Body of pancreas (tissue), 4 donors: ENCODE measurements around the gene COL15A1. TPM values are rescaled to one million over a fixed set of nuclear protein-coding genes. Genes with fewer than 3 reads are reported as not detected.
A peak's percentile ranks its signal among the peaks of the same experiment; 100 is the strongest.

Experiments used
- ATAC-seq: fragments of 150-250 bp; one replicate; pipeline ENCODE4 v1.9.1; 2016
- DNase-seq, 4 donors: peaks; one replicate each; pipeline ENCODE4 v3.0.0-alpha.2; 2019
- H3K27ac ChIP-seq, 4 donors: fragments of 200-600 bp; sonication (generic); 1 replicate in 3 of 4; 2 replicates in 1 of 4; pipeline versions ENCODE4 v1.5.1 to v1.6.1; 2016 to 2019; ENCODE audit warnings: mild to moderate bottlenecking in 1 of 4, mixed read lengths in 1 of 4, moderate library complexity in 1 of 4
- H3K27me3 ChIP-seq, 2 donors: fragments of 200-600 bp; sonication (generic); one replicate each; pipeline ENCODE4 v1.6.0; 2016; ENCODE audit warnings: mild to moderate bottlenecking in 1 of 2
- H3K36me3 ChIP-seq, 2 donors: fragments of 200-600 bp; sonication (generic); replicated peaks in 1 of 2; 2 replicates each; pipeline ENCODE4 v1.5.1; 2016; ENCODE audit warnings: low read depth in 2 of 2; ENCODE audit not compliant: insufficient read depth in 1 of 2
- H3K4me1 ChIP-seq: fragments of 200-600 bp; sonication (generic); one replicate; pipeline ENCODE4 v1.6.0; 2016
- H3K4me3 ChIP-seq, 2 donors: fragments of 200-600 bp; sonication (generic); 1 replicate in 1 of 2; 2 replicates in 1 of 2; pipeline ENCODE4 v1.5.1; 2016 to 2019
- H3K9me3 ChIP-seq, 3 donors: fragments of 200-600 bp; sonication (generic); 1 replicate in 2 of 3; 2 replicates in 1 of 3; pipeline ENCODE4 v1.5.1; 2016
- POLR2A ChIP-seq, 3 donors: fragments of 450-650 bp; IDR thresholded peaks; one replicate each; pipeline ENCODE4 v1.6.1; 2016; ENCODE audit warnings: antibody characterized with exemption in 3 of 3, mild to moderate bottlenecking in 2 of 3
- WGBS, 2 donors: methylation state at CpG; one replicate each; pipeline ENCODE4 v1.1.5; 2017; 5-methylcytosine and 5-hydroxymethylcytosine counted together
- intact Hi-C: fragments of 100-400 bp; cut with DNase I; formaldehyde crosslinking; loops from one replicate; pipeline ENCODE4 v1.15.1; 2023
- total RNA-seq, 2 donors: library from RNA; depleted of rRNA; stranded (reverse); fragments of >200 nt; gene quantifications; one replicate each; pipeline ENCODE4 v1.1.0, GENCODE V29; 2016
- TF ChIP-seq, protein P1 (sequence below), 7 experiments: fragments of 450-650 bp in 4 of 7; fragments of 200-600 bp in 3 of 7; sonication (generic) in 3 of 7; IDR thresholded peaks; one replicate each; pipeline ENCODE4 v1.5.1; 2016 to 2019; ENCODE audit warnings: antibody characterized with exemption in 7 of 7

COL15A1 gene
- total RNA-seq, 2 donors from 2014 or later: 6.7 to 55.4 TPM

DNA sequence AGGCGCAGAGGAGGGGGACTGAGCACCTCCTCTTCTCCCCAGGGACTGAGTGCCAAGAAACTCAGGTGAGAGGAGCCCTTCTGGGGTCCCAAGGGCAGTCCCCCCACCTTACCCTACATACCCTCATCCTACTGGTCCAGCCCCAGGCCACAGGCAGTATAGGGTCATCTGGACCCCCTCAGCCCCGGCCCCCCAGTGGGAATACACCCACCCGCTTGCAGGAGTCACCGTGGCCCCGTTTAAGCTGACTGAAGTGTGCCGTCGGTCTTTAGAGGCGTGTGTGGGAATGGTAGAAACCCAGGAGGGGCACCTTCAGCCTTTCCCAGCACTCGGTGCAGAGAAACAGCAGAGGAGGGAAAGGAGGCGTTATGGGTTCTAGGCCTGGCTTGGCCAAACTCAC lies 30.8 kb downstream of the COL15A1 start:
- Histone ChIP-seq H3K9me3 (no peaks in the 10 kb centered on the region), H3K4me1 (peaks cover 57% of the 10 kb centered on the region), H3K27ac (peak overlapping the region in 3 of 4 donors; percentile 60 to 71 (median 71)), H3K27me3 (no peaks in the 10 kb centered on the region), H3K36me3 (no peaks in the 10 kb centered on the region), H3K4me3 (no peak overlapping the region)
- TF ChIP-seq POLR2A (IDR thresholded peaks at IDR 0.05): no peak
- TF ChIP-seq, protein P1, sequence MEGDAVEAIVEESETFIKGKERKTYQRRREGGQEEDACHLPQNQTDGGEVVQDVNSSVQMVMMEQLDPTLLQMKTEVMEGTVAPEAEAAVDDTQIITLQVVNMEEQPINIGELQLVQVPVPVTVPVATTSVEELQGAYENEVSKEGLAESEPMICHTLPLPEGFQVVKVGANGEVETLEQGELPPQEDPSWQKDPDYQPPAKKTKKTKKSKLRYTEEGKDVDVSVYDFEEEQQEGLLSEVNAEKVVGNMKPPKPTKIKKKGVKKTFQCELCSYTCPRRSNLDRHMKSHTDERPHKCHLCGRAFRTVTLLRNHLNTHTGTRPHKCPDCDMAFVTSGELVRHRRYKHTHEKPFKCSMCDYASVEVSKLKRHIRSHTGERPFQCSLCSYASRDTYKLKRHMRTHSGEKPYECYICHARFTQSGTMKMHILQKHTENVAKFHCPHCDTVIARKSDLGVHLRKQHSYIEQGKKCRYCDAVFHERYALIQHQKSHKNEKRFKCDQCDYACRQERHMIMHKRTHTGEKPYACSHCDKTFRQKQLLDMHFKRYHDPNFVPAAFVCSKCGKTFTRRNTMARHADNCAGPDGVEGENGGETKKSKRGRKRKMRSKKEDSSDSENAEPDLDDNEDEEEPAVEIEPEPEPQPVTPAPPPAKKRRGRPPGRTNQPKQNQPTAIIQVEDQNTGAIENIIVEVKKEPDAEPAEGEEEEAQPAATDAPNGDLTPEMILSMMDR (IDR thresholded peaks at IDR 0.05): no peak
- 43% methylated on average over 8 to 10 of the region's 10 CpGs for WGBS, 2 donors
- intact Hi-C loops: no loop called here
- DNase-seq (no peak), ATAC-seq (peak; percentile 2)

DNA sequence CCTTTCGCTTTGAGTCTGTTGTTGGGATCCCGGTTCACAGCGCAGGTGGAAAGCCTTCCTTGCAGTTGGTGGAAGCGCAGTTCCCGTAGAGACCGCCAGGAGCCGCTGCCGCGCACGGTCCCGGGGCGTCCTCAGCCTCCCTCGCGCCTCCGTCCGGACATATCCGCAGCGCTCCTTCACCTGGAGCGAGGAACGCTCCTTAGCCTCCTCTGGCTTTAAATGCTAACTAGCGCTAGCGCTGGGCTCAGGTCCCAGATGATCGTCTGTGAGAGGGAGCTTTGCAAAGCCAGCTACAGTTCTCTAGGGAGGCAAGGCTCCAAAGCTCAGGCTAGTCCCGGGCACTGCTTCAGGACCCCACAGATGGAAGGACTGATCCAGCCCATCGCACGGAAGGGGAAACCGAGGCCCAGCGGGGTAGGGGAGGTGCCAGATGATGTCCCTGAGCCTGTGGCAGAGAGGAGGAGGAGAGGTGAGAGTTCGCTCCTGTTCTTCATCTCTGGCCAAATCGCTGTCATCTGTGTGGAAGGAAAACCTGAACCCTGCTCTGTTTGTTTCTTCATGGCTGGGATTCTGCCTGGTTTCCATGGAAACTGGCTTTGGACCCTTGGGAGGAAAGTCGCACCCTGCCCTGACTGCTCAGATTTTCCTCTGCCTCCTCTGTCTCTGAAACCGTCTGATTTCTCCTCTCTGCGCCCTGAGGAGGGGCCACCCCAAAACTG lies 31.4 kb downstream of the COL15A1 start:
- H3K4me3 ChIP-seq: no peak overlapping the region
- peak overlapping the region in 3 of 4 donors; percentile 60 to 71 (median 71) for H3K27ac ChIP-seq
- DNase-seq (peak; percentile 89 to 93 (median 91)), ATAC-seq (peak; percentile 84)
- intact Hi-C loops: no loop called here
- peaks cover 57% of the 10 kb centered on the region for H3K4me1 ChIP-seq
- H3K27me3 ChIP-seq: no peaks in the 10 kb centered on the region
- TF ChIP-seq POLR2A (IDR thresholded peaks at IDR 0.05): peak in 1 of 3 donors; percentile 37
- TF ChIP-seq, protein P1 (IDR thresholded peaks at IDR 0.05): peak; percentile 95 to 98 (median 97)
- no peaks in the 10 kb centered on the region for H3K9me3 ChIP-seq
- 8 to 13% methylated on average over 12 to 33 of the region's 33 CpGs for WGBS, 2 donors
- no peaks in the 10 kb centered on the region for H3K36me3 ChIP-seq

- peak overlapping the region in 2 of 4 donors; percentile 28 to 71 for H3K27ac ChIP-seq
- H3K27me3 ChIP-seq: no peaks in the 10 kb centered on the region
- intact Hi-C loops: no loop called here
- TF ChIP-seq, protein P1 (IDR thresholded peaks at IDR 0.05): no peak
- no peak for TF ChIP-seq POLR2A (IDR thresholded peaks at IDR 0.05)
- 77 to 86% methylated on average over 3 of the region's 3 CpGs for WGBS, 2 donors
- H3K9me3 ChIP-seq: no peaks in the 10 kb centered on the region
- DNase-seq (no peak), ATAC-seq (no peak)
- no peaks in the 10 kb centered on the region for H3K36me3 ChIP-seq
- peaks cover 57% of the 10 kb centered on the region for H3K4me1 ChIP-seq
- no peak overlapping the region for H3K4me3 ChIP-seq
Observed at GRCh38 chr9:98975838-98976237, 32.1 kb downstream of the COL15A1 start.

- Histone ChIP-seq H3K4me1 (peaks cover 57% of the 10 kb centered on the region), H3K27ac (peak overlapping the region in 3 of 4 donors; percentile 31 to 62 (median 51)), H3K36me3 (no peaks in the 10 kb centered on the region), H3K27me3 (no peaks in the 10 kb centered on the region), H3K4me3 (no peak overlapping the region), H3K9me3 (no peaks in the 10 kb centered on the region)
- ATAC-seq (peak; percentile 71), DNase-seq (peak; percentile 75 to 84 (median 84))
- WGBS, 2 donors: 48 to 62% methylated on average over 5 to 9 of the region's 9 CpGs
- TF ChIP-seq, protein P1 (IDR thresholded peaks at IDR 0.05): peak in 4 of 7 experiments; percentile 14 to 37 (median 22)
- TF ChIP-seq POLR2A (IDR thresholded peaks at IDR 0.05): no peak
- intact Hi-C loops: no loop called here
Observed at GRCh38 chr9:98977246-98977714, 33.6 kb downstream of the COL15A1 start.
